Stimulated activated CD8-positive, alpha-beta memory T cell treated with anti-CD3 and anti-CD28 coated beads, Interleukin-12 subunit alpha, Interleukin-12 subunit beta, amount 100 ng/mL, for 24 hours (primary cell): ENCODE results near the gene HPSE2.
A peak's percentile ranks its signal among the peaks of the same experiment; 100 is the strongest.
"Not testable (repeated sequence)": the region's sequence is repeated elsewhere in the genome, so short reads cannot be mapped to it uniquely, and the experiment has no call there.

ENCODE experiments used
- DNase-seq: peaks from one replicate; pipeline ENCODE4 v3.0.0-alpha.2; 2020; ENCODE audit errors: extremely low read depth

The HPSE2 gene

DNA sequence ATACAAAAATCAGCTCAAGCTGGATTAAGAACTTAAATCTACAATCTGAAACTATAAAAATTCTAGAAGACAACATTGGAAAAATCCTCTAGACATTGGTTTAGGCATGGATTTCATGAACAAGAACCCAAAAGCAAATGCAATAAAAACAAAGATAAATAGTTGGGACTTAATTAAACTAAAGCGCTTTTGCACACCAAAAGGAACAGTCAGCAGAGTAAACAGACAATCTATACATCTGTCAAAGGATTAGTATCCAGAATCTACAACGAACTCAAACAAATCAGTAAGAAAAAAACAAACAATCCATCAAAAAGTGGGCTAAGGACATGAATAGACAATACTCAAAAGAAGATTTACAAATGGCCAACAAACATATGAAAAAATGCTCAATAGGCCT lies 733.1 kb downstream of the HPSE2 start:
- not testable (repeated sequence) for DNase-seq

DNA sequence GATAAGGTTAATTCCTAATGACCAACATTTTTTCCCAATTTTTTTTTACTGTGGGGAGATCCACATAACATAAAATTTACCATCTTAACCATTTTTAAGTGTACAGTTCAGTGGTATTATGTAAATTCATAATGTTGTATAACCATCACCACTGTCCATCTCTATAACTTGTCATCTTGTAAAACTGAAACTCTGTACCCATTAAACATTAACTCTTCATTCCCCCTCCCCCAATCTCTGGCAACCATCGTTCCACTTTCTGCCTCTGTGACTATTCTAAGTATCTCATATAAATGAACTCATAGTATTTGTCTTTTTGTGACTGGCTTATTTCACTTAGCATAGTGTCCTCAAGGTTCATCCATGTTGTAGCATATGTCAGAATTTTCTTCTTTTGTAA lies 742.9 kb downstream of the HPSE2 start:
- DNase-seq = no peak

DNA sequence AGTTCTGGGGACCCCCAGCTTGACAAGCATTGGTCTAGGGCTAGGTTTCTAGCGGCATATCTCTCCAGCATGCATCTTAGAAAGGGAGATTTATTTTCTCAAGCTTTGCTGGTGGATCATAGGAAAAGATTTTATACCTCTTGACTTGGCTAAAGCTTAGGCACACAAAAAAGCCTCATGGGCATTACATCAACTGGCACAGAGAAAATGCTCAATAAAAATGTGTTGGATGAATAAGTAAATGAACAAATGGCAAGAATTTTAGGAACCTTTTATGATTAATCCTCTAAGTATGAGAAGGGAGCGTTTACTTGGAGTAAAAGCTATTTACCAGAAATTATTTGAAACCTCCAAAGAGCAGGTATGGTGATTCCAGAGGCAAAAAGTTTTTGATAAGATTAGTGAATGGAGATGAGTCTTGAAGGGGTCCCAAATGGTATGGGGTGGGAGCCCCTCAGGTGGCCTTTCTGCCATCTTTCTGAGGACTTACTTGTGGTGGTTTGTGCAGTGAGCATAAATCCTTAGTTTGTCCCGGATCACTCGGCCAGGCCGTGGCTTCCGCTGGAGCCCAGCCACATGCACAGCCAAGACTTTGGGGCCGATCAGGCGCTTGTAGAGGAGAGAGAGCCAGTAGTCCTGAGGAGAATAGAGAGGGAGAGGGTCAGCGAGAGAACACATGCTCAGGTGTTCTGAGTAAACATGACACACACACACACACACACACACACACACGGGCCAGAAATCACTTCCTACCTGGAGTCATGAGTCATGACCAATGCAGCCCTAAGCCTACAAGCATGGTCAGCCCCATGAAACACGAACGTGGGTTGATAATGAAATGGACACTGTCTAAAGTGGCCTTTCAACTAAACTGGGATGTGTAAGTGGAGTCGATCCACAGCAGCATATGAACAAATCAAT lies 745.8 kb downstream of the HPSE2 start:
- no peak for DNase-seq

DNA sequence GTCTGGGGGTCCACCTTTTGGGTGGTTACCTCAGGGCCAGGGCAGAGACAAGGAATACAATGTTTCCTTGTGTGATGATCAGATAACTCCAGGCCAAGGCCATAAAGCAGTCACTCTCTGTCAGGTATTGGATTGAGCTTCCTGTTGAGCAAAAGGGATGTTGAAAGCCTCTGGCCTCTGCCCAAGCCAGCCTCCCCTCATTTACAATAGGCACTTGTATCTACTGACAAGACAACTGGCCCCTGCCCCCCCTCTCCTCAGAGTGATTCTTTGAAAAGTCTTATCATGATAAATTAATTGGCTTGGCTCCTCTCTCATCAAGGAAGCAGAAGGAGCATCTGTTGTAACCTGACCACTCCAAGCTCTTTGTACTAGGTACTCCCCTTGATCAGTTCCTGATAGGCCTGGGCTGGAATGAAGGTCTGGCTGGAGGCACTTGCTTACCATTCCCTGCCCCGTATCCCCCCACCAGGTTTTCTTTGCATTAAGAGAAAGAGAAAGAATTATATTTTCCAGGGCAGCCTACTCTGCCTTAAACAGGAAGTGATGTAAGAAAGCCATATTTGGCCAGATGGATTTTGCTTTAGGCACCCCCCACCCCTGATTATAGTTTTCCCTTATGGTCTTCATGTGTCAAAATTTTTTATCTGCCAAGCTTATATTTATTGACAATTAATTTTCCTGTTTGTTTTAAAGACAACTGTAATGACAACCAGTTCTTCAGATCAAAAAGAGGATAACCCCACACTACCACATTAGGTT lies 746.8 kb downstream of the HPSE2 start:
- no peak for DNase-seq

DNA sequence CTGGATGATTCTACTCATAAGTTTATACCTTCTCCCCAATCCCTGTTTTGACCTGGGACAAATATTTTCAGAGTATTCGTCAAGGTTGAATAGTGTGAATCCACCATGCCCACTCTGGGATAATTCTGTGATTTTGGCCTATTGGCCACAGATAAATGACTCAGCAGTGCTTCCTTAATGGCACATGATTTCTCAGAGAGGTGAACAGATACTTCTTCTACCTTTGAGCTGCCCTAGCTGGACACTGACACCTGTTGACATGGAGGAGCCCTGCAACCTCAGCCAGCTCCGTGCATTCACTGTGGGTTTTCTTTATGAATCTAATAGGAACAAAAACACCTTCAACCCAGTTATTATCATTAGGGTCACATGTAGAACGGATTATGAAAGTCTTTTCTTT lies 748.0 kb downstream of the HPSE2 start:
- no peak for DNase-seq

DNA sequence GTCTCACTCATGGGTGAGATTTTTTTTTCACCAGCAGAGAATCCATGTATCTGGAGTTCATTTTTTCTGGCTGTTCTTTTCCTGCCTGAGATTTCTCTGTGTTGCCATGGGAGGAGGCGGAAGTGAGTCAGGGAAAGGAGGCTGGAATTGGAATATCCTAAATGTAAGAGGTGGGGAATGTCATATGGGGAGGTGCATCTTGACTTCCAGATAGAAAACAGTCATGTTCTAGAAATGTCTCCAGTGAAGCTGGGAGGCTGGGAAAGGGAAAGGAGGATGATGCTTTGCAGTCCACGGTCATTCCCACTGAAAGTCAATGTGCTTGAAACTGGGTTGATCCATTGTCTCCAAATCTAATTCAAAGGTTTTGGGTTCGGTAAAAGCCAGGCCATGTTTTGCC lies 749.2 kb downstream of the HPSE2 start:
- DNase-seq = no peak

DNA sequence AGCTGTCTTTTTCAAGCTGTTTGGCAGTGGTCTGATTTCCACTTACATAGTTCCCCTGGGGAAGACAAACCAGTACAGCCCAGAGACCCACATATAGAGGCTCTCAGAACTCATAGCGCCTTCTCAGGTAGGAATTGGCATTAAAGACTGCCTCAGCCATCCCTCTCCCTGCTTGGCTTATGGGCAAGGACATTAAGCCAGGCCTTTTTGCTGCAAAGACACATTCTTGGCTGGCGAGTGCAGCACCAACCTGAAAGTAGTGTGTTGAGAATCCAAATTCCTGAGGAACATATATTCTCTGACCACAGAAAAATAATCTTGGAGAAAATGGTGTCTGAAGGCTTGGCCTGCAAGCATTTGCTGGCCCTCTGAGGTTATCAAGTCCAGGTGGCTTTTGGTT lies 749.7 kb downstream of the HPSE2 start:
- no peak for DNase-seq

DNA sequence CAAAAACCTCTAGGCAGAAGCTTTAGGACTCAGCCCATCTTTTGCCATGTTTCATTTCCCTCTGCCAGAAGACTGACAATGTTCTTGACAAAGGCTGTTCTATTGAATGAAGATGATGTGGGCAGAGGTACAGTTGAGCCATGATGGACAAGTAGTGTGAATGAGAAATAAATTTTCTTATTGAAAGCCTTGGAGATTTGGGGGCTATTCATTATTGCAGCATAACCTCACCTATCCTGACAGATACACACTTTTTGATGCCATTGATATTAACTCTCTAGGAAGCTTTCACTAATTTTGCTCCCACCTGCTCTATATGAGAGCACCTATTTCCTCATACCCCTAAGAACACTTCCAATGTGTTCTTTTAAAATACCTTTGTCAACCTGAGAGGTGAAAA lies 752.0 kb downstream of the HPSE2 start:
- DNase-seq = no peak

DNA sequence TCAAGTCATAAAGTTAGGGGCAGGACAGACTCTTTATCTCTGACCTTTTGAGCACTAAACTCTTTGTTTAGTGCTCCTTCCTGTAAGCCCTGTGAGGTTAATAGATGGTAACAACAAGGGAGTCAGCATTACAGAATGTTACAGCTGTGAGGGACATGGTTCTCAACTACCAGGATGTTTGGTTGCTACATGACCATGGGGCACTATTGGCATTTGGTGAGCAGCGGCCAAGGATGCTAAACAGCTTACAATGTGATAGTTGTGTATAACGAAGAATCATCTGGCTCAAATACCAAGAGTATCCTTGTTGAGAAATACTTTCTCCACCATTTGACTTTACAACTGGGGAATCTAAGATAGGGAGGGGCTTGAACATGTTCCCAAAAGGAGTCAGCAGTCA lies 753.6 kb downstream of the HPSE2 start:
- no peak for DNase-seq

DNA sequence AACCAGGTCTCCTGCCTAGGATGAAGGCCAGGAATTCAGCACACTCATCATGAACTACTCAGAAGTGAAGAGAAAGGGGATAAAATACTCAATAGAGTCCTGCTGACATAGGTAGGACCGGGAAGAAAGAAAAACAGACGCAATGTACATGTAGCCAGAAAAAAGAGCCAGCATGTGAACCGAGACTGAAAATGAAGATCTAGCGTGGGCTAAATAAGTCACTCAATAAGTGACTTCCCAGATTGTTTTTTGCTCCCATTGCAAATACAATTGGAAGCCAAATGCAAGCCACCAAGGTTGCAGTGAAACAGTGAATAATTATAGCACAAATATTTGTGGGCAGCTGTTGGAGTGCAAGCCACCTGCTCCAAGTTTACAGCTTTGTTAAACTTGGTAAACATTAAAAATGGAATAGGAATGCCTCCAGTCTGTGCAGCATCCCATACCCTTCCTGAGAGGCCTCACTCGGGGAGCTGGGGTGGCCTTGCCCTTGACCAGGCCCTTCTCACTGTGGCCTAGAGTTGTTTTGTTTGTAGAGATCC lies 754.2 kb downstream of the HPSE2 start:
- DNase-seq = no peak

DNA sequence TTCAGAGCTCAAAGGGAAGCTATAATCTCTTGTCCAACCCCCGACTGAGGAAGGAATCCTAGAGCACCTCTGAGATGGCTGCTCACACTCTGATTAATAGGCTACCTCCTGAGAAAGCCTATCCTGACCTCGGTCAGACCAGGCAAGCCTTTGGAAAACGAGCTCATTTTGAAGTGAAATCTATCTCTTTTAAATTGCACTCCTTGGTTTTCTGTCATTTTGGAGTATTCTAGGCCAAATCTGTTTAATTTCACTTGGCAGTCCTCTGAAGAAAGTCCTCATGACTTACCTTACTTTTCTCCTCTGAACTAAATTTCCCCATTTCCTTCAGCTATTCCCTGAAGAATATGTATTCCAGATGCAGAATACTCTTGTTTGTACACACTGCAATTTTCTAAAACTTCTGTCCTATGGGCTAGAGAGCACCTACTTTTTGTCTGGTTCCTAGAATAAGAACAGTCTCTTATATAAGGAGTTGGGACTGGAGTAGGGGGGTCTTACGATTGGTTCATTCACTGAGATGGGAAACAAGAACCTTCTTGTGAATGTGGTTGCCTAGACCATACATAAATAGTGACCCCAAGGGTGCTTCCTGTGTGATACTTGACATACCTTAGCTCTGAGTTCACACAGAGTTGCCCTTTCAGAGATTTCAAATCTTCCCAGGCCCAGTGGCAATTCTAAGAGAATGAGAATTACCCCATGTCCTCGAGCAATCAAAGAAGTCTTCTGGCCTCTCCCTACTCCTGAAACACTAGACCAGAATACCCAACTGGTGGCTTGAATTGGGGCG lies 757.0 kb downstream of the HPSE2 start:
- no peak for DNase-seq

DNA sequence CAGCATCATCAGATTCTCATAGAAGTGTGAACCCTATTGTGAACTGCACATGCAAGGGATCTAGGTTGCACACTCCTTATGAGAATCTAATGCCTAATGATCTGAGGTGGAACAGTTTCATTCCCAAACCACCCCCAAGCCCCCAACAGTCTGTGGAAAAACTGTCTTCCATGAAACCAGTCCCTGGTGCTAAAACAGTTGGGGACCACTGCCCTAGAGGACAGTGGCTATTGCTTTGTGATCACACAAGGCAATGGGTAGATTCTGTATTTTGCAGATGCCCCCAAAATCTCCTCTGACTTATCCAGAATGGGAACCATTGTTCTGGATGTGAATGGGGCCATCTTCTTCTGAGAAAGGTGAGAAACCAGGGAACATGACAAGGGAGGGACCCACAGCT lies 757.8 kb downstream of the HPSE2 start:
- DNase-seq = no peak

DNA sequence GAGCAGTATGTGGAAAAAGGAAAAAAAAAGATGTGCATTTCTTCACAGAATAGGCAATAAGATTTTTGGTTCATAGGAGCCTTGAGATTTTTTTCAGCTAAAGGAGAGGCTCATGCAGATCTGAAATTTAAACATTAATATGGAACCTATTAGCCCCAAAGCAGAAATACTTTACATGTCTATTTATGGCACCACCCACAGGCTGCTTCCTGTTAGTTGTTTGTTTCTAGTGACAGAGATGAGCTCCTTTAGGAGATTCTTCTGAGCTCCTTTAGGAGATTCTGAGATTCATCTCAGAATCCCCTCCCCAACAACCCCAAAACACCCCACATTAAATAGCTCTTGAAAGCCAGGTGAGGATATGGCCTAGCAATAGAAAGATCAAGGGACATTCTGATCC lies 761.0 kb downstream of the HPSE2 start:
- no peak for DNase-seq

DNA sequence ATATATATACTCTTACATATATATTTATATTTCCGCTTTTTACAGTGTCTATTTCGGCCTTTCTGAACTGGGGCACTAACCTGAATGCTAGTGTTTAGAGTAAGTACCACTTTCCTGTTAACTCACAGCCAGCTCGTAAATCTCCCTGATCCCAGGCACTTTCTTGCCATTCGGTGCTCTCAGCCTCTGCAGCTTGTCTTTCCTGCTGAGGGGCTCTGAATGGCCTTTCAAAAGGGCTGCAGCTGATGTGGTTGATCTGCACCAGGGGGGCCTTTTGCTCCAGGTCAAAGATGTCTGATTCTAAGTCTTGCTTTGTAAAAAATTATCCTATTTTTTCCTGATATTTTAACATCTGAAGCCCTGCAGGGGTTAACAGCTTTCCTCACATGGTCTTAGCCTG lies 763.5 kb downstream of the HPSE2 start:
- DNase-seq = no peak

DNA sequence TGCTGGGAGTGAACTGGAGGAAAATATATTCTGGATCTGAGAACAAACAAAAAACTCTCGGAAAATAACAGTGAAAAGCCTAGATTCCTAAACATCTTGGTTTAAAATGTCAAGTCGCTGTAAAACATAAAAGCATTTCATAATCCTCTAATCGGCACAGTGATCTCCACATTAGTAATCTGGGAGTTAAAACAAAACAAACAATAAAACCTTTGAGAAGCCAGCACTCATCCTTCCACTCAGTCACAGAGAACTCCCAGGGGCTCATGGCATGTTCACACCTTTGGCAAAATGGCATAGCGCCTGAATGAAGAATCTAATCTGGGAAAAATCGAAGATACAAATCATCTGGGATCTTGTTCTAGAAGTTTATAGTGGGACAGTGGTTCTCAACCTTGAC lies 764.8 kb downstream of the HPSE2 start:
- DNase-seq = no peak

DNA sequence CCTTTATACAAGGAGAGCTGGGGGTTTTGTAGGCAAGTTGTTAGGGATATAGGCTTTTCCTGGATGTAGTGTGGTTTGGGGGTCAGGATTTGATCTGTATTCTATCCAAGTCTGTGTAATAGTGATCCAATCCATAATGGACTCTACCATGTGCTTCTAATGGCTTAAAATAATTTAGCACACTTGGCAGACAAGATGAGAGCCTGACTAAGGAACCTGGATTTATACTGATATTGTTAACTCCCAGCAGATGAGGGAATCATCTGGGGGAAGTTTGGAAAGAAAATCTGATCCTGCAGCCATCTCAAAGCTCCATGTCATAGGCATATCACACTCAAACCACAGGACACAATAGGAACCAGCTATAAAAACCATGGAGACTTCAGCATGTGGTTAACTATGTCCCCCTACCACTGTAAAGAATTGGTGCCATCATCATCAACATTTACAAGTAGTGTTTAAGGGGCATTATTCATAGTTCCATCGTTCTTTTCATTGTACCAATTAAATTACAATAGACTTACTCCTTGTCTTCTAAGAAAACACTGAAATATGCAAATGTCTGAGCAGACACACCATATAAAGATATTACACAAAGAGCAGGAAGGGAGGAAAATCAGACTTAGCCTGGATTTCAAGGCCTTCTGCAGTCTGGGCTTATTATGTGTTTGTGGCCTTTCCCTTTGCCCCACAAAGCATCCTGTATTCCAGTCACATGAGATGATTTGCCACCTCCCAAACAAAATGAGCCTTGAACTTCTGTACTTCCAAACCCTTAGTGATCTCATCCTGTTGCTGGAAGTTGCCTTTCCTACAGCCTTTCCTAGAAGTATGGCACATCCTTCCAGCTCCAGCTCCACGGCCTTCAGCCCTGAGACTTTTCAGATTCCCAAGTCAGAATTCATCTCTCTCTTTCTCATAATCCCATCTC lies 766.4 kb downstream of the HPSE2 start:
- no peak for DNase-seq

DNA sequence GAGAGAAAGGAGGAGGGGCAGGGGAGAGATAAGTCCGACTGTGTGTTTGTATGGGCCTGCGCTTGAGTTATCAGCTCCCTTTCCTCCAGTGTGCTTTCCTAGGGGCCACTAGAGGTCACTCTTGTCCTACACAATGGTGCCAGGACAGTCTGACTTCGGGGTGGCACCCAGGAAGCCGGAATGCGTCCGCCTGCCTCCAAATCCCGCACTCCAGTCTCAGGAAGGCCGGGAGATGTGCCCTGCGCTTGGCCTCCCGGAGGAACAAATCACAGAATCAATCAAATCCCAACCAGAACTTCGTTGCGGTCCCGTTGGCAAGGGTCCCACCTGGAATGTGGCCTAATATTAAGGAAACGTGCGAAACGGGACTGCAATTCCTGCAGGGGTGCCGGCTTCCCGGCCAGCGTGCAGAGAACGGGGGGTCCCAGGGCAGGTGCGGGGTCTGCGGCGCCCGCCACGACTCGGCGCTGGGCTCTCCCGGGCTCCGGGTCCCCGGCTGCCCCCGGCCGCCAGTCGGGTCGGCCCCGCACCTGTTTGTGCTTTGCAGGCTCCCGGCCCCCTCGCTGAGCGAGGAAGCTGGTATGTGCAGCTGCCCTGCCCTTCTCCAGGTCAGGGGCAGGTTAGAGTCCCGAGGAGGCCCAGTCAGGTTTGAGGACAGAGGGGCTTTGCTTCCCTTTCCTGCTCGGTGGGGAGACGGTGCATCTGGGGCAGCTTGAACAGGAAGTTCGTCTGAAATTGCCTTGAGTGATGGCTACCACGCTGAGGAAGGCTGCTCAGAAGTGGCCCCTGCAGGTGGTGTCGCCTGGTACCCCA lies 767.9 kb downstream of the HPSE2 start:
- DNase-seq = peak; percentile 25

DNA sequence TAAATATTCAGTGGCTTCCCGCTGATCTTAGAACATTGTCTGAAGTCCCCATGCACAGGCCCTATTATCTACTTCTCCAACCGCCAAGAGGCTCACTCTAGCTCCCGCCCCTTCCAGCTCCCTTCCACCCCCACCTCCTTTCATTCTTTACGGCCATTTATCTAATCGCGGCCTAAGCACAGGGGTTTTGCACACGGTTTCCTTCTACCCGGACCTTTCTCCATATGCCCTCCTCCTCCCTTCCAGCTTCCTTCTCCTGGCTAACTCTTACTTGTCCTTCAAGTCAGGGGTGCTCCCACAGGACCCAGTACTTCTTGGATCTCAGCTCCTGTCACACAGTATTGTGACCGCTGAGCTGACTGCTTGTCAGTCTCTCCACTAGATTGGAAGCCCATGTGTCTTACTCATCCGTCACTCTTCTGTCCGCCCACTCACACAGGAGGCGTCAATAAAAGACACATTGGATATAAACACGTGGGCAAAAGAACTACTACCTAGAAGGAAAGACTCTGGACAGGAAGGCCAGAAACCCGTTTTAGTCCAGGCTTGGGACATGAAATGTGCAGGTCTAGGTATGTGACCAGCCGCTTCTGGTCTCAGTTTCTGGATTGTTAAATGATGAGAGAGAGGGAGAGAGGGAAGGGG lies 768.7 kb downstream of the HPSE2 start:
- DNase-seq = no peak

DNA sequence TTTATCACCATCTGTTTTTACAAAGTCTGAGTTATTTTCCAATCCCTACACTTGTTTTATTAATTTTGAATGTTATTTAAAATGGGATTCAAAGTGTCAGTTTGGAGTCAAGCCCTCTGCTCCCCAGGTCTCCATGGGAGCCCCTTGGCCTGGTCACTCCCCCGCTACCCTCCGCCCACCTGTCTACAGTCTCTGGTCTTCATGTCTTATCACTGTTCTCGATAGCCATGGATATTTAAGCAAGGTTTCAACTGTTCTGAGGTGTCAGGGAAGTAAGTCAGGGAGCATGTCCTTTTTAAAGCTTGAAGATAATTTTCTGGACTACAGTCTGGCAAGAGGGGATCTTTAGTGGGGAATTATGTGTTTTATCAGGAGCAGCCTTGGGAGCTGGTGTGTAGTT lies 769.8 kb downstream of the HPSE2 start:
- no peak for DNase-seq
